GM12878 (cell line): Measurements from ENCODE around the gene BEST4. TPM values are rescaled to one million over a fixed set of nuclear protein-coding genes. Genes with fewer than 3 reads are reported as not detected.

ENCODE experiments used
- ATAC-seq: fragments of 200-7000 bp; cut with Tn5 transposase; 3 replicates; pipeline ENCODE4 v1.9.1; 2020; ENCODE audit warnings: mild to moderate bottlenecking, moderate library complexity
- BruUV-seq: library from RNA; stranded (reverse); fragments of 400-500 nt; replicated peaks from 2 replicates; lab custom pipeline; 2021; lab: Mats Ljungman, UMichigan
- CTCF ChIA-PET: fragments of 300-600 bp; sonication (Branson Sonifier 250); formaldehyde crosslinking; extraction: SDS; loops from one replicate; lab custom pipeline; 2021; ENCODE audit warnings: inconsistent platforms; lab: Yijun Ruan, JAX
- POLR2A ChIA-PET: fragments of 350-600 bp; formaldehyde crosslinking; extraction: SDS; loops from one replicate; lab custom pipeline; 2021; ENCODE audit warnings: inconsistent platforms; lab: Charles Lee
- RAD21 ChIA-PET: fragments of 300-600 bp; sonication (Branson Sonifier 250); formaldehyde crosslinking; loops from one replicate; lab custom pipeline; 2023; ENCODE audit warnings: antibody characterized with exemption; ENCODE audit not compliant: unreplicated experiment; lab: Charles Lee
- SMC1A ChIA-PET: fragments of 300-600 bp; sonication (Branson Sonifier 250); formaldehyde crosslinking; loops from one replicate; lab custom pipeline; 2023; ENCODE audit not compliant: unreplicated experiment, uncharacterized antibody; lab: Charles Lee
- DNase-seq: peaks from one replicate; pipeline ENCODE4 v3.0.0-alpha.2; 2011; ENCODE audit warnings: low read depth, low spot score
- FAIRE-seq: peaks from 3 replicates; lab custom pipeline; 2011; peaks lifted over from hg19 to GRCh38; lab: Jason Lieb, UNC
- H2AFZ ChIP-seq: 2 replicates; pipeline ENCODE4 v1.6.0; 2011; ENCODE audit warnings: low read depth, low read length, control low read depth; ENCODE audit not compliant: control insufficient read depth
- H3K27ac ChIP-seq: 2 replicates; pipeline ENCODE4 v1.5.1; 2011; ENCODE audit warnings: control low read depth; ENCODE audit not compliant: control insufficient read depth, insufficient read depth
- H3K27me3 ChIP-seq, 2 experiments: replicated peaks in 1 of 2; 2 replicates each; pipeline versions ENCODE4 v1.6.0 to v1.6.1; 2011; ENCODE audit warnings: low read length in 1 of 2; ENCODE audit not compliant: control insufficient read depth in 2 of 2, insufficient read depth in 2 of 2
- H3K36me3 ChIP-seq, 2 experiments: 2 replicates each; pipeline ENCODE4 v1.5.1; 2011; ENCODE audit warnings: low read length in 1 of 2; ENCODE audit not compliant: control insufficient read depth in 2 of 2, insufficient read depth in 2 of 2
- H3K4me1 ChIP-seq: 2 replicates; pipeline ENCODE4 v1.6.1; 2011; ENCODE audit warnings: mild to moderate bottlenecking, low read length, moderate library complexity, mixed read lengths; ENCODE audit not compliant: control insufficient read depth, insufficient read depth
- H3K4me2 ChIP-seq: 2 replicates; pipeline ENCODE4 v1.6.0; 2011; ENCODE audit warnings: control low read depth; ENCODE audit not compliant: control insufficient read depth, insufficient read depth
- H3K4me3 ChIP-seq: fragments of 200-600 bp; sonication (generic); 2 replicates; pipeline ENCODE4 v1.5.1; 2016
- H3K79me2 ChIP-seq: 2 replicates; pipeline ENCODE4 v1.6.0; 2011; ENCODE audit warnings: low read length; ENCODE audit not compliant: control insufficient read depth, insufficient read depth
- H3K9ac ChIP-seq: 2 replicates; pipeline ENCODE4 v1.8.0; 2011; ENCODE audit warnings: low read length, control low read depth, mixed read lengths; ENCODE audit not compliant: control insufficient read depth, insufficient read depth
- H3K9me3 ChIP-seq: replicated peaks from 3 replicates; pipeline ENCODE4 v1.5.1; 2011; ENCODE audit warnings: mild to moderate bottlenecking, low read length; ENCODE audit not compliant: control insufficient read depth, insufficient read depth
- H4K20me1 ChIP-seq: 2 replicates; pipeline ENCODE4 v1.6.0; 2011; ENCODE audit not compliant: control insufficient read depth, insufficient read depth
- ATF3 ChIP-seq: IDR thresholded peaks from 2 replicates; pipeline ENCODE4 v1.6.1; 2011; ENCODE audit warnings: low read depth, mild to moderate bottlenecking, low read length, moderate library complexity, borderline replicate concordance; ENCODE audit errors: extremely low read depth
- CREB1 ChIP-seq: IDR thresholded peaks from 2 replicates; pipeline ENCODE4 v1.6.1; 2012; ENCODE audit warnings: low read depth, mild to moderate bottlenecking, inconsistent platforms
- CREM ChIP-seq: IDR thresholded peaks from 2 replicates; pipeline ENCODE4 v1.6.1; 2014; ENCODE audit warnings: antibody characterized with exemption, low read depth
- CUX1 ChIP-seq: IDR thresholded peaks from 2 replicates; pipeline ENCODE4 v1.6.1; 2012; ENCODE audit warnings: improper control_type of control experiment, low read depth, low read length; ENCODE audit not compliant: insufficient replicate concordance
- MAX ChIP-seq: IDR thresholded peaks from 2 replicates; pipeline ENCODE4 v1.6.1; 2012; ENCODE audit warnings: low read depth, low read length, improper control_type of control experiment
- MEF2B ChIP-seq: fragments of 450-650 bp; IDR thresholded peaks from 2 replicates; pipeline ENCODE4 v1.6.1; 2018; ENCODE audit warnings: mild to moderate bottlenecking, moderate library complexity; ENCODE audit not compliant: partially characterized antibody, poor library complexity, severe bottlenecking
- NKRF ChIP-seq: fragments of 450-650 bp; conservative IDR thresholded peaks from 2 replicates; pipeline ENCODE4 v1.6.1; 2017; ENCODE audit warnings: mild to moderate bottlenecking, moderate library complexity
- PBX3 ChIP-seq: IDR thresholded peaks from 2 replicates; pipeline ENCODE4 v1.6.1; 2011; ENCODE audit warnings: mild to moderate bottlenecking, low read depth, low read length, moderate library complexity; ENCODE audit not compliant: insufficient replicate concordance
- POU2F2 ChIP-seq: IDR thresholded peaks from 3 replicates; pipeline ENCODE4 v1.6.1; 2011; ENCODE audit warnings: low read depth, mild to moderate bottlenecking, low read length, borderline replicate concordance
- RCOR1 ChIP-seq: conservative IDR thresholded peaks from 2 replicates; pipeline ENCODE4 v1.6.1; 2012; ENCODE audit warnings: low read depth, low read length, improper control_type of control experiment
- SP1 ChIP-seq: IDR thresholded peaks from one replicate; pipeline ENCODE4 v1.6.1; 2011; ENCODE audit warnings: low read depth, low read length
- ZBED1 ChIP-seq: IDR thresholded peaks from 2 replicates; pipeline ENCODE4 v1.6.1; 2016; ENCODE audit warnings: borderline replicate concordance
- ZNF24 ChIP-seq: fragments of 450-650 bp; IDR thresholded peaks from 2 replicates; pipeline ENCODE4 v1.6.1; 2017; ENCODE audit warnings: antibody characterized with exemption, mild to moderate bottlenecking
- WGBS: methylation state at CpG from one replicate; pipeline ENCODE4 v1.1.6; 2016; ENCODE audit warnings: low lambda C conversion rate; ENCODE audit not compliant: insufficient replicate concordance, insufficient coverage; ENCODE audit errors: missing lambda C conversion rate; 5-methylcytosine and 5-hydroxymethylcytosine counted together
- in situ Hi-C: fragments of 300-500 bp; cut with MboI; formaldehyde crosslinking; loops from 9 replicates; pipeline ENCODE4 v1.14.3; 2018; ENCODE audit warnings: mixed read lengths
- intact Hi-C: fragments of 100-400 bp; cut with micrococcal nuclease; formaldehyde crosslinking; loops from one replicate; pipeline ENCODE4 v1.14.2; 2022; ENCODE audit not compliant: unreplicated experiment
- polyA plus RNA-seq, 11 experiments: library from polyadenylated mRNA; depleted of rRNA in 4 of 11; unstranded in 6 of 11; stranded (reverse) in 5 of 11; fragments of >200 nt; fragmentation: Nextera tagmentation in 4 of 11; fragmentation: Illumina TruSeq in 1 of 11; extraction: Ambion mirVana in 4 of 11; extraction: Trizol in 1 of 11; gene quantifications; 1 replicate in 1 of 11; 2 replicates in 10 of 11; pipeline versions ENCODE4 v1.2.1 to v1.2.3, GENCODE V29; 2011 to 2016; ENCODE audit warnings: inconsistent platforms in 2 of 11, missing spikeins in 2 of 11, low read depth in 1 of 11
- total RNA-seq, 4 experiments: library from RNA; depleted of rRNA in 3 of 4; stranded (reverse); fragments of >200 nt in 3 of 4; fragmentation: Illumina TruSeq in 1 of 4; extraction: Trizol in 1 of 4; gene quantifications; 2 replicates each; pipeline versions ENCODE4 v1.2.1 to v1.2.3, GENCODE V29; 2013 to 2021

The BEST4 gene
- total and polyA plus RNA-seq, 10 of the 15 experiments (the other 5 are each of a cell fraction or from before 2014, with no cell fraction given), result 0.06 to 1.3 (median 0.42) TPM

- ChIA-PET RAD21 (interaction anchor here (1.0 to 1.1 kb wide), 2 partner anchors 23 to 472 kb away, joined by 3 read pairs; partner anchors contain the start of gene BTBD19), CTCF (interaction anchor here (0.7 to 1.4 kb wide), 4 partner anchors 13 to 661 kb away, joined by 3 to 6 read pairs (median 4); partner anchors contain the start of gene PLK3), SMC1A (interaction anchor here (2.3 to 3.0 kb wide), 2 partner anchors 11 to 13 kb away, joined by 6 to 9 read pairs; no protein-coding TSS in a partner anchor), POLR2A (interaction anchor here (0.5 kb wide), 1 partner anchor 18 kb away, joined by 3 read pairs; no protein-coding TSS in a partner anchor)
- ATAC-seq, result no peak
- no peaks in the 10 kb centered on the region for H3K9me3 ChIP-seq
- in situ Hi-C loops, result loop anchor here (5.0 kb wide), 1 partner anchor 470 kb away; no protein-coding TSS in a partner anchor
- no peak overlapping the region for H3K4me3 ChIP-seq
- H3K4me1 ChIP-seq, result no peaks in the 10 kb centered on the region
- no TSS peak for BruUV-seq
- no peak overlapping the region for H3K9ac ChIP-seq
- no peak overlapping the region for H2AFZ ChIP-seq
- FAIRE-seq, result no peak
- no peak for DNase-seq
- no peaks in the 10 kb centered on the region for H3K27me3 ChIP-seq
- intact Hi-C loops, result loop anchor here (10.0 kb wide), 1 partner anchor 153 kb away; the partner anchor contains the start of gene EIF2B3
- H3K4me2 ChIP-seq, result no peak overlapping the region
- WGBS, result 50% methylated on average over 13 of the region's 13 CpGs
- H3K27ac ChIP-seq, result no peak overlapping the region
- TF ChIP-seq RCOR1 (no peak), CUX1 (no peak), ATF3 (no peak), SP1 (no peak), PBX3 (no peak), ZBED1 (no peak), MEF2B (no peak), NKRF (no peak), MAX (no peak), ZNF24 (no peak), POU2F2 (no peak), CREM (no peak), CREB1 (no peak)
- H4K20me1 ChIP-seq, result no peaks in the 10 kb centered on the region
- H3K79me2 ChIP-seq, result no peaks in the 10 kb centered on the region
- H3K36me3 ChIP-seq, result no peaks in the 10 kb centered on the region
These were observed 44.2 kb upstream of the BEST4 start for GRCh38 chr1:44832056-44832705.
